ENCODE results near the gene VENTX.

Gene VENTX

GRCh38 chr10:133203652-133204195 is 33.9 kb upstream of the VENTX start:
- no peak for DNase-seq (ENCODE audit: low read depth)
- Histone ChIP-seq H3K9me3 (ENCODE audit: control insufficient read depth, low read length) (no peaks in the 10 kb centered on the region), H3K9ac (ENCODE audit: low read length) (no peak overlapping the region), H3K4me3 (ENCODE audit: low read length) (no peak overlapping the region), H3K27me3 (replicated peaks; ENCODE audit: control insufficient read depth, insufficient read depth, low read length) (no peaks in the 10 kb centered on the region), H3K36me3 (ENCODE audit: control insufficient read depth, insufficient read depth, low read length, severe bottlenecking) (no peaks in the 10 kb centered on the region), H3K4me1 (ENCODE audit: control insufficient read depth, insufficient read depth, low read length) (no peaks in the 10 kb centered on the region)

GRCh38 chr10:133204226-133205015 is 33.2 kb upstream of the VENTX start:
- no peak for DNase-seq (ENCODE audit: low read depth)
- H3K27me3 ChIP-seq (replicated peaks; ENCODE audit: control insufficient read depth, insufficient read depth, low read length), result no peaks in the 10 kb centered on the region

DNA sequence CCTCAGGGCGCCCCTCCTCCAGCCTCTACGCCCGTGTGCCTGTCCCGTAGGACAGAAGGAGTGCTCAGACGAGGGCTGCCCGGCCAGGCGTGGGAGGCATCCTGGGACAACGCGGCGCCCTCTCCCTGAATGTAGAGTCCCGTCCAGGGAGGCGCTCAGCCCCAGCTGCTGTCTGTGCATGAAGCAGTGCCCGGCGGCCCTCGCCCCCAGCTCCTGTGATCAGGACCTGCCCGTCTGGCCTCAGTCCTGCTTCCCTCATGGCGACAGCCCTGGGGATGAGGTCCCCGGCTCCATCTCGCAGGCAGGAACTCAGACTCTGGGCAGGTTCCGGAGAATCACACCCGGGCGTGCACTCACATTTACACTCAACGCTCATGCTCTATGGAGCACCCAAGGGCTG is 32.5 kb upstream of the VENTX start:
- Histone ChIP-seq H3K4me3 (ENCODE audit: low read length) (no peak overlapping the region), H3K36me3 (ENCODE audit: control insufficient read depth, insufficient read depth, low read length, severe bottlenecking) (no peaks in the 10 kb centered on the region), H3K4me1 (ENCODE audit: control insufficient read depth, insufficient read depth, low read length) (no peaks in the 10 kb centered on the region), H3K9me3 (ENCODE audit: control insufficient read depth, low read length) (no peaks in the 10 kb centered on the region), H3K9ac (ENCODE audit: low read length) (no peak overlapping the region), H3K27me3 (replicated peaks; ENCODE audit: control insufficient read depth, insufficient read depth, low read length) (no peaks in the 10 kb centered on the region)
- DNase-seq (ENCODE audit: low read depth), result no peak

More at GRCh38 chr10:133204226-133205015, 33.2 kb upstream of the VENTX start:
- no peaks in the 10 kb centered on the region for H3K4me1 ChIP-seq (ENCODE audit: control insufficient read depth, insufficient read depth, low read length)
- no peak overlapping the region for H3K9ac ChIP-seq (ENCODE audit: low read length)
- no peak overlapping the region for H3K4me3 ChIP-seq (ENCODE audit: low read length)
- no peaks in the 10 kb centered on the region for H3K36me3 ChIP-seq (ENCODE audit: control insufficient read depth, insufficient read depth, low read length, severe bottlenecking)
- no peaks in the 10 kb centered on the region for H3K9me3 ChIP-seq (ENCODE audit: control insufficient read depth, low read length)

DNA sequence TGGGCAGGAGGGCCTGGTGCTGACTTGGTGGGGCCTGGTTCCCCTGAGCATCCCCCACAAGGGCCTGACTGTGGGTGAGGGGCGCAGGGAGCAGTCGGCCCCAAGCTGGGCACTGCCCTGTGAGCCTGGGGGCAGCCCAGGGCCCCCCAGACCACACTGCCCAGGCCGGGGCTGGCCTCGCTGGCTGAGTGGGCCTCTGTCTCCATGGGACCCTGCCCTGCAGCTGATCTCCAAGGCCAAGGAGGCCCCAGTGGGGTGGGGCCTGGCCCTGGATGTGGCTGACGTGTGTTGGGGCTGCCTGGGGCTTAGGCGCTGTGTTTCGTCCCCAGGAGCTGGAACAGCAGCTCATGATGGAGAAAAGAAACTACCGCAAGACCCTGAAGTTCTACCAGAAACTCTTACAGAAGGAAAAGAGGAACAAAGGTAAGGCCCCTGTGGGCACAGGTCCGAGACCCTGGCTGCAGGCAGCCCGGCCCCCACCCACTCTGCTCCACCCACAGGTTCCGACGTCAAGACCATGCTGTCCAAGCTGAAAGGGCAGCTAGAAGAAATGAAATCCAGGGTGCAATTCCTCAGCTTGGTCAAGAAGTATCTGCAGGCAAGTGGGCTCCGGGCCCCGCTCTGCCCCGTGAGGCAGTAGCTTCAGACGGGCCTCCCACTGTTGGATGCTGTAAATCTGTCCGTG is 31.2 kb upstream of the VENTX start:
- no peak overlapping the region for H3K9ac ChIP-seq (ENCODE audit: low read length)
- no peak overlapping the region for H3K4me3 ChIP-seq (ENCODE audit: low read length)
- no peaks in the 10 kb centered on the region for H3K4me1 ChIP-seq (ENCODE audit: control insufficient read depth, insufficient read depth, low read length)
- DNase-seq (ENCODE audit: low read depth), result no peak
- H3K36me3 ChIP-seq (ENCODE audit: control insufficient read depth, insufficient read depth, low read length, severe bottlenecking), result no peaks in the 10 kb centered on the region
- no peaks in the 10 kb centered on the region for H3K9me3 ChIP-seq (ENCODE audit: control insufficient read depth, low read length)
- no peaks in the 10 kb centered on the region for H3K27me3 ChIP-seq (replicated peaks; ENCODE audit: control insufficient read depth, insufficient read depth, low read length)

DNA sequence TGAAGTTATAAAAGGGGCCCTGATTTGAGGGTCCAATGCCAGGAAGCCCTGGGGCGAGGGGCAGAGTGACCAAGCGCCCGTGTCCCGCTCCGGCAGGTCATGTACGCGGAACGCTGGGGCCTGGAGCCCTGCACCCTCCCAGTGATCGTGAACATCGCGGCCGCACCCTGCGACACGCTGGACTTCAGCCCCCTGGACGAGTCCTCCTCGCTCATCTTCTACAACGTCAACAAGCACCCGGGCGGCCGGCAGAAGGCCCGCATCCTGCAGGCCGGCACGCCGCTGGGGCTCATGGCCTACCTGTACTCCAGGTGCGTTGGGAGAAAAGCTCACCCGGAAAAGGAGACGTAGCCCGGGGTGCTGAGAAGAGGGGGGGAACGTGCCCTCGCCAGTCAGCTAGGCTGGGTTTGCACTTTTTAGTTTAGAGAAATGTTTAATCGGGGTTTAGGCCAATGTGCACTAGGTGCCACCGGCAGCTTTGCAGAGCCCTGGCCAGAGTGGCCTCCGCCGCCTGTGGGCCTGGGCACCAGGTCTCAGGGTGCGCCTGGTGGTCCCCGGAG is 30.5 kb upstream of the VENTX start:
- no peaks in the 10 kb centered on the region for H3K9me3 ChIP-seq (ENCODE audit: control insufficient read depth, low read length)
- H3K36me3 ChIP-seq (ENCODE audit: control insufficient read depth, insufficient read depth, low read length, severe bottlenecking), result no peaks in the 10 kb centered on the region
- no peaks in the 10 kb centered on the region for H3K27me3 ChIP-seq (replicated peaks; ENCODE audit: control insufficient read depth, insufficient read depth, low read length)
- DNase-seq (ENCODE audit: low read depth), result no peak
- H3K9ac ChIP-seq (ENCODE audit: low read length), result no peak overlapping the region
- H3K4me1 ChIP-seq (ENCODE audit: control insufficient read depth, insufficient read depth, low read length), result no peaks in the 10 kb centered on the region
- no peak overlapping the region for H3K4me3 ChIP-seq (ENCODE audit: low read length)

DNA sequence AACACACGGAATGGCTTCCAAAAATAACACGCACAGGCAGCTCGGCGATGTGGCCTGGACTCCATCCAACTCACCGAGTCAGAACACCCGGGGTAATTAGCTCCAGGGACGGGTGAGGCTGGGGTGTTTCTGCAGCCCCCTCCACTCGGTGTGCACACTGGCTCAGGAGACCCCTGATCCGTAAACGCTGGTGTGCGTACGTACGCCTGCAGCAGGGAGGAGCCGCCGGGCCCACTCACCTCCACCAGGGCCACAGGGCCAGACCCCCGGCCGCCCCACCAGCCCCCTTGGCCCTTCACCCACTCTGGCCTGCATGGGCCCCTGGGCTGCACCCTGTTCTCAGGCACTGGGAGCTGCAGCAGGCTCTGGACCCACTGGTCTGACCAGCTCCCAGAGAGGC is 30.0 kb upstream of the VENTX start:
- Histone ChIP-seq H3K9ac (ENCODE audit: low read length) (no peak overlapping the region), H3K27me3 (replicated peaks; ENCODE audit: control insufficient read depth, insufficient read depth, low read length) (no peaks in the 10 kb centered on the region), H3K4me1 (ENCODE audit: control insufficient read depth, insufficient read depth, low read length) (no peaks in the 10 kb centered on the region), H3K36me3 (ENCODE audit: control insufficient read depth, insufficient read depth, low read length, severe bottlenecking) (no peaks in the 10 kb centered on the region), H3K4me3 (ENCODE audit: low read length) (no peak overlapping the region), H3K9me3 (ENCODE audit: control insufficient read depth, low read length) (no peaks in the 10 kb centered on the region)
- no peak for DNase-seq (ENCODE audit: low read depth)

GRCh38 chr10:133208466-133208865 is 29.2 kb upstream of the VENTX start:
- Histone ChIP-seq H3K27me3 (replicated peaks; ENCODE audit: control insufficient read depth, insufficient read depth, low read length) (no peaks in the 10 kb centered on the region), H3K4me3 (ENCODE audit: low read length) (no peak overlapping the region), H3K36me3 (ENCODE audit: control insufficient read depth, insufficient read depth, low read length, severe bottlenecking) (no peaks in the 10 kb centered on the region), H3K9me3 (ENCODE audit: control insufficient read depth, low read length) (no peaks in the 10 kb centered on the region), H3K9ac (ENCODE audit: low read length) (no peak overlapping the region), H3K4me1 (ENCODE audit: control insufficient read depth, insufficient read depth, low read length) (no peaks in the 10 kb centered on the region)
- DNase-seq (ENCODE audit: low read depth), result no peak

DNA sequence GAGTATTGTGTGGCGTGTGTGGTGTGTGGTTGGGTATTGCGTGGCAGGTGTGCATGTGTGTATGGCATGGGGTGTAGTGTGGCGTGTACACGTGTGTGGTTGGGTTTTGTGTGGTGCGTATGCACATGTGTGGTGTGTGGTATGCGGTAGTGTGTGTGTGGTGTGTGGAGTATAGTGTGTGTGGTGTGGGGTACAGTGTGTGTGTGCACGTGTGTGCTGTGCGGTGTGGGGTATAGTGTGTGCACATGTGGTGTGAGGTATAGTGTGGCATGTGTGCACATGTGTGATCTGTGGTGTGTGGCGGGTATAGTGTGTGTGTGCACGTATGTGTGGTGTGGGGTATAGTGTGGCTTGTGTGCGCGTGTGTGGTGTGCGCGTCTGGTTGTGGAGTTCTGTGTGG is 28.5 kb upstream of the VENTX start:
- no peaks in the 10 kb centered on the region for H3K36me3 ChIP-seq (ENCODE audit: control insufficient read depth, insufficient read depth, low read length, severe bottlenecking)
- no peak for DNase-seq (ENCODE audit: low read depth)
- H3K9ac ChIP-seq (ENCODE audit: low read length), result no peak overlapping the region
- H3K9me3 ChIP-seq (ENCODE audit: control insufficient read depth, low read length), result no peaks in the 10 kb centered on the region
- H3K27me3 ChIP-seq (replicated peaks; ENCODE audit: control insufficient read depth, insufficient read depth, low read length), result no peaks in the 10 kb centered on the region
- no peaks in the 10 kb centered on the region for H3K4me1 ChIP-seq (ENCODE audit: control insufficient read depth, insufficient read depth, low read length)
- H3K4me3 ChIP-seq (ENCODE audit: low read length), result no peak overlapping the region

DNA sequence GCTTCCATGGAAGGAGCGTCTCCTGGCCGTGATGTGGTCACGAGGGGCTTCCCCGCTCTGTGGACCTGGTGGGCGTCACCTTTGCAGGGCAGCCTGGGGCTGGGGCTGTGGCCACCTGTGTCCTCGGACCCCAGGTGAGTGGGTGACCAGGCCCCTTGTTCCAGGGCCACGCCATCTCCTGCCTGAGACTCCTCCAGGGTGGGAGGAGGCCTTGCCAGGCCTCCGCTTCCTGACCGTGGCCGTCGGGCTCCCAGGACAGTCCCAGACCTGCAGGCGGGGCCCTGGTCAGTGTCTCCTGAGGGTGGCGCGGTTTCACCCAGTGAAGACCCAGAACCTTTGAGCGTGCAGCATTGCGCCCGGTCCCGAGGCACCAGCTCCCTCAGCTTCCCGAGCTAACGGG is 28.0 kb upstream of the VENTX start:
- H3K4me1 ChIP-seq (ENCODE audit: control insufficient read depth, insufficient read depth, low read length), result no peaks in the 10 kb centered on the region
- no peak for DNase-seq (ENCODE audit: low read depth)
- H3K36me3 ChIP-seq (ENCODE audit: control insufficient read depth, insufficient read depth, low read length, severe bottlenecking), result no peaks in the 10 kb centered on the region
- no peaks in the 10 kb centered on the region for H3K9me3 ChIP-seq (ENCODE audit: control insufficient read depth, low read length)
- H3K27me3 ChIP-seq (replicated peaks; ENCODE audit: control insufficient read depth, insufficient read depth, low read length), result no peaks in the 10 kb centered on the region
- no peak overlapping the region for H3K4me3 ChIP-seq (ENCODE audit: low read length)
- H3K9ac ChIP-seq (ENCODE audit: low read length), result no peak overlapping the region

GRCh38 chr10:133210398-133211140 is 27.1 kb upstream of the VENTX start:
- DNase-seq (ENCODE audit: low read depth), result no peak
- H3K4me3 ChIP-seq (ENCODE audit: low read length), result no peak overlapping the region
- no peaks in the 10 kb centered on the region for H3K9me3 ChIP-seq (ENCODE audit: control insufficient read depth, low read length)
- no peaks in the 10 kb centered on the region for H3K27me3 ChIP-seq (replicated peaks; ENCODE audit: control insufficient read depth, insufficient read depth, low read length)
- no peaks in the 10 kb centered on the region for H3K36me3 ChIP-seq (ENCODE audit: control insufficient read depth, insufficient read depth, low read length, severe bottlenecking)
- H3K4me1 ChIP-seq (ENCODE audit: control insufficient read depth, insufficient read depth, low read length), result no peaks in the 10 kb centered on the region
- no peak overlapping the region for H3K9ac ChIP-seq (ENCODE audit: low read length)

Data from adipocyte (in vitro differentiated cells).